Panc1 (cell line): ENCODE data around the gene CRLF1.
"Not testable (repeated sequence)": the region's sequence is repeated elsewhere in the genome, so short reads cannot be mapped to it uniquely, and the experiment has no call there.

Experiments used
- CTCF ChIP-seq: fragments of 450-650 bp; IDR thresholded peaks from 2 replicates; pipeline ENCODE4 v1.5.1; 2017; ENCODE audit warnings: mild to moderate bottlenecking
- POLR2AphosphoS5 ChIP-seq: IDR thresholded peaks from 2 replicates; pipeline ENCODE4 v1.6.1; 2012; ENCODE audit warnings: mild to moderate bottlenecking, low read depth, low read length, moderate library complexity
- REST ChIP-seq, 2 experiments: IDR thresholded peaks; 2 replicates each; pipeline ENCODE4 v1.6.1; 2011 to 2012; ENCODE audit warnings: low read depth in 2 of 2, control low read depth in 1 of 2, low read length in 1 of 2, mild to moderate bottlenecking in 1 of 2, moderate library complexity in 1 of 2; ENCODE audit not compliant: insufficient read depth in 1 of 2
- SIN3A ChIP-seq: IDR thresholded peaks from 2 replicates; pipeline ENCODE4 v1.6.1; 2012; ENCODE audit warnings: low read depth, mild to moderate bottlenecking, low read length, moderate library complexity, borderline replicate concordance; ENCODE audit not compliant: insufficient read depth
- TCF7L2 ChIP-seq: IDR thresholded peaks from 2 replicates; pipeline ENCODE4 v1.6.1; 2011; ENCODE audit warnings: mild to moderate bottlenecking, low read depth, low read length, inconsistent platforms

- TF ChIP-seq POLR2AphosphoS5; CTCF; REST (IDR thresholded peaks at IDR 0.05; ENCODE audit: insufficient read depth in 1 of 2, low read depth in 2 of 2, low read length in 1 of 2); TCF7L2; SIN3A: not testable (repeated sequence)
These were observed 13.9 kb downstream of the CRLF1 start for GRCh38 chr19:18592732-18593131.
